CD4-positive, alpha-beta memory T cell (primary cell): ENCODE results near the gene PARP11. TPM values are rescaled to one million over a fixed set of nuclear protein-coding genes. Genes with fewer than 3 reads are reported as not detected.

Experiments used
- CTCF ChIA-PET: fragments of 350-600 bp; sonication (Branson Sonifier 250); formaldehyde crosslinking; loops from one replicate; lab custom pipeline; 2021; ENCODE audit warnings: inconsistent platforms; ENCODE audit not compliant: partially characterized antibody; lab: Charles Lee
- POLR2A ChIA-PET: fragments of 350-600 bp; sonication (Branson Sonifier 250); formaldehyde crosslinking; loops from one replicate; lab custom pipeline; 2021; ENCODE audit not compliant: partially characterized antibody; lab: Charles Lee
- DNase-seq, 5 donors: peaks; one replicate each; pipeline versions ENCODE4 v3.0.0 to v3.0.0-alpha.2; 2020 to 2022; ENCODE audit warnings: mixed read lengths in 1 of 5
- H3K27ac ChIP-seq: one replicate; pipeline ENCODE4 v1.7.0; 2013; ENCODE audit warnings: low read depth, low read length
- H3K27me3 ChIP-seq: 2 replicates; pipeline ENCODE4 v1.7.0; 2013; ENCODE audit warnings: mild to moderate bottlenecking, low read length, moderate library complexity; ENCODE audit not compliant: insufficient read depth
- H3K36me3 ChIP-seq: 2 replicates; pipeline ENCODE4 v1.7.0; 2013; ENCODE audit warnings: mild to moderate bottlenecking, low read length, moderate library complexity; ENCODE audit not compliant: insufficient read depth
- H3K4me1 ChIP-seq: 2 replicates; pipeline ENCODE4 v1.7.0; 2013; ENCODE audit warnings: mild to moderate bottlenecking, low read length, moderate library complexity; ENCODE audit not compliant: insufficient read depth
- H3K4me3 ChIP-seq, 2 donors: one replicate each; pipeline ENCODE4 v1.7.0; 2013; ENCODE audit warnings: low read length in 2 of 2, mild to moderate bottlenecking in 1 of 2
- H3K9me3 ChIP-seq, 2 donors: one replicate each; pipeline ENCODE4 v1.7.0; 2013; ENCODE audit warnings: low read length in 2 of 2, control low read depth in 1 of 2; ENCODE audit not compliant: control insufficient read depth in 1 of 2
- H3K27ac Mint-ChIP-seq, 7 donors: one replicate each; pipeline ENCODE4 v1.8.0; 2020 to 2021; ENCODE audit warnings: mixed read lengths in 7 of 7, mild to moderate bottlenecking in 6 of 7, inconsistent platforms in 3 of 7, moderate library complexity in 3 of 7
- H3K27me3 Mint-ChIP-seq, 2 donors: one replicate each; pipeline ENCODE4 v1.8.0; 2020 to 2021; ENCODE audit warnings: mixed read lengths in 2 of 2
- H3K36me3 Mint-ChIP-seq, 2 donors: one replicate each; pipeline ENCODE4 v1.8.0; 2020 to 2021; ENCODE audit warnings: mixed read lengths in 2 of 2, inconsistent platforms in 1 of 2, mild to moderate bottlenecking in 1 of 2
- H3K4me1 Mint-ChIP-seq, 4 donors: one replicate each; pipeline ENCODE4 v1.8.0; 2020 to 2021; ENCODE audit warnings: mixed read lengths in 4 of 4, mild to moderate bottlenecking in 1 of 4
- H3K4me3 Mint-ChIP-seq, 8 donors: one replicate each; pipeline ENCODE4 v1.8.0; 2020 to 2021; ENCODE audit warnings: mixed read lengths in 8 of 8, mild to moderate bottlenecking in 7 of 8, moderate library complexity in 6 of 8, inconsistent platforms in 3 of 8
- H3K9me3 Mint-ChIP-seq, 8 donors: one replicate each; pipeline ENCODE4 v1.8.0; 2020 to 2021; ENCODE audit warnings: mixed read lengths in 8 of 8, mild to moderate bottlenecking in 5 of 8, inconsistent platforms in 3 of 8, moderate library complexity in 1 of 8
- intact Hi-C: fragments of 100-400 bp; cut with micrococcal nuclease; formaldehyde crosslinking; loops from one replicate; pipeline ENCODE4 v1.15.1; 2023
- polyA plus RNA-seq, 2 donors: library from polyadenylated mRNA; unstranded; fragments of 300-500 nt; fragmentation: Illumina TruSeq; gene quantifications; one replicate each; pipeline ENCODE4 v1.2.3, GENCODE V29; 2021
- total RNA-seq, 2 experiments: library from RNA; stranded (reverse); gene quantifications; one replicate each; pipeline ENCODE4 v1.2.3, GENCODE V29; 2021

PARP11 gene
- total and polyA plus RNA-seq, 4 experiments from 2014 or later = 7.6 to 39.9 (median 22.2) TPM

DNA sequence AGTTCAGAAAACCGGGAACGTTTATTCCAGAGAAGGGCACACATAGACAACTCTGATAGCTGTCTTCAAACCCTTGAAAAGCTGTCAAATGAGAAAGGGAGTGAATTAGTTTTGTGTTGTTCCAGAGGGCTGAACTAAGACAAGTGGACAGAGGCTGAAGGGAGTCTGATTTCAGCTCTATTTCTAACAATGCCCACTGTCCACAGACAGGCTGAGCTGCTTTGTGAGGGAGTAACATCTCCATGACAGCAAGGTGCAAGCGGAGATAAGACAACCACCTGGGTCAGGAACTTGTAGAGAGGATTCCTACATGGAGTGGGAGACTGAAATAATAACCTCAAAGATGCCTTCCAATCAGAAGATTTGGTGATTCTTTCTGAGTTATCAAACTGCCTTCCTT, 25.6 kb upstream of the PARP11 start:
- Histone ChIP-seq H3K4me1 (peaks cover 76% of the 10 kb centered on the region), H3K27ac (peak overlapping the region; percentile 27), H3K36me3 (no peaks in the 10 kb centered on the region), H3K27me3 (no peaks in the 10 kb centered on the region), H3K9me3 (no peaks in the 10 kb centered on the region), H3K4me3 (no peak overlapping the region)
- peaks cover 0 to 43% (median 23%) of the 10 kb centered on the region in 4 donors for H3K4me1 Mint-ChIP-seq
- ChIA-PET POLR2A (interaction anchor here (0.8 to 5.9 kb wide), 11 partner anchors 8 to 373 kb away, joined by 3 to 77 read pairs (median 10); no protein-coding TSS in a partner anchor), CTCF (interaction anchor here (0.8 to 4.8 kb wide), 8 partner anchors 9 to 378 kb away, joined by 3 to 63 read pairs (median 4); no protein-coding TSS in a partner anchor)
- DNase-seq = no peak
- no peaks in the 10 kb centered on the region for H3K27me3 Mint-ChIP-seq
- H3K36me3 Mint-ChIP-seq = no peaks in the 10 kb centered on the region
- H3K9me3 Mint-ChIP-seq = no peaks in the 10 kb centered on the region
- H3K4me3 Mint-ChIP-seq = peak overlapping the region in 3 of 8 donors; percentile 17 to 83 (median 72)
- H3K27ac Mint-ChIP-seq = peak overlapping the region in 5 of 7 donors; percentile 95 to 99 (median 97)
- intact Hi-C loops = no loop called here

- Histone ChIP-seq H3K36me3 (no peaks in the 10 kb centered on the region), H3K4me3 (peak overlapping the region in 1 of 2 donors; percentile 17), H3K27ac (peak overlapping the region; percentile 61), H3K9me3 (no peaks in the 10 kb centered on the region), H3K27me3 (no peaks in the 10 kb centered on the region), H3K4me1 (peaks cover 89% of the 10 kb centered on the region)
- POLR2A ChIA-PET = interaction anchor here (0.8 to 5.9 kb wide), 27 partner anchors 9 to 395 kb away, joined by 3 to 77 read pairs (median 6); partner anchors contain the start of genes CCND2 and PARP11
- Mint-ChIP-seq H3K4me1 (peaks cover 0 to 40% (median 19%) of the 10 kb centered on the region in 4 donors), H3K9me3 (no peaks in the 10 kb centered on the region), H3K36me3 (no peaks in the 10 kb centered on the region), H3K27ac (peak overlapping the region in 5 of 7 donors; percentile 95 to 99 (median 97)), H3K27me3 (no peaks in the 10 kb centered on the region), H3K4me3 (peak overlapping the region; percentile 61 to 88 (median 81))
- CTCF ChIA-PET = interaction anchor here (0.7 to 4.8 kb wide), 20 partner anchors 7 to 379 kb away, joined by 3 to 63 read pairs (median 5); no protein-coding TSS in a partner anchor
- intact Hi-C loops = loop anchor here (1.0 to 2.0 kb wide), 6 partner anchors 8 to 65 kb away; no protein-coding TSS in a partner anchor
- DNase-seq = peak; percentile 47 to 76 (median 70)
Measured at GRCh38 chr12:3897371-3897971, 24.3 kb upstream of the PARP11 start.

DNA sequence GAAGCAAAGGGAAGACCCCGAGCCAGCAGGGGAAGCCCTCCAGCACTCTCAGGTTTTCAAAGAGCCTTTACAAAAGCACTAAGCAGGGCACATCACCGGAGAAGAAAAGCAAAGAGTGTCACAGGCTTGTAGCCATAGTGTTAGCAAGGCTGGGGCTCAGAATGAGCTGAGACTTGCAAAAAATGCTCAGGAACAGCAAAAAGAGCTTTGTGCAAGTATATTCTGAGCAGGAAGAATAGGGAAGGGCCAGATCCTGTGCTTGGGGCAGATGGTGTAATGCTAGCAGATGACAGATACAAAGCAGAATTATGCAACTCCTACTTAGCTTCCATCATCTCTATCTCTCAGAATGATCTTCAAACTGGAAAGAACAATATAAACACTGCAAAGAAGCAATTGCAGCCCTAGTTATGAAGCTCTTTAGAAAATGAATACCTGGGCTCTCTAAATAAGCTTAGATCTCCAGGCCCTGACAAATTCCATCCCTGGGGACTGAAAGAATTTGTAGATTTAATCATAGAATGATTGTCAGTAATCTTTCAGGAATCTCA, 23.7 kb upstream of the PARP11 start:
- Histone ChIP-seq H3K27ac (peak overlapping the region; percentile 61), H3K9me3 (no peaks in the 10 kb centered on the region), H3K27me3 (no peaks in the 10 kb centered on the region), H3K4me1 (peaks cover 95% of the 10 kb centered on the region), H3K4me3 (peak overlapping the region in 1 of 2 donors; percentile 17), H3K36me3 (no peaks in the 10 kb centered on the region)
- Mint-ChIP-seq H3K4me3 (peak overlapping the region; percentile 61 to 88 (median 81)), H3K27me3 (no peaks in the 10 kb centered on the region), H3K27ac (peak overlapping the region in 5 of 7 donors; percentile 95 to 99 (median 97)), H3K4me1 (peaks cover 0 to 40% (median 19%) of the 10 kb centered on the region in 4 donors), H3K36me3 (no peaks in the 10 kb centered on the region), H3K9me3 (no peaks in the 10 kb centered on the region)
- ChIA-PET CTCF (interaction anchor here (0.7 to 4.8 kb wide), 22 partner anchors 8 to 380 kb away, joined by 3 to 63 read pairs (median 4); no protein-coding TSS in a partner anchor), POLR2A (interaction anchor here (0.8 to 5.9 kb wide), 28 partner anchors 10 to 395 kb away, joined by 3 to 77 read pairs (median 6); partner anchors contain the start of genes CCND2 and PARP11)
- intact Hi-C loops = loop anchor here (1.0 to 2.0 kb wide), 6 partner anchors 8 to 65 kb away; no protein-coding TSS in a partner anchor
- no peak for DNase-seq

- Mint-ChIP-seq H3K4me3 (peak overlapping the region in 7 of 8 donors; percentile 72 to 88 (median 83)), H3K36me3 (no peaks in the 10 kb centered on the region), H3K4me1 (peaks cover 0 to 40% (median 19%) of the 10 kb centered on the region in 4 donors), H3K27ac (peak overlapping the region in 5 of 7 donors; percentile 95 to 99 (median 97)), H3K27me3 (no peaks in the 10 kb centered on the region), H3K9me3 (no peaks in the 10 kb centered on the region)
- Histone ChIP-seq H3K4me3 (no peak overlapping the region), H3K4me1 (peaks cover 99% of the 10 kb centered on the region), H3K27ac (peak overlapping the region; percentile 61), H3K27me3 (no peaks in the 10 kb centered on the region), H3K9me3 (no peaks in the 10 kb centered on the region), H3K36me3 (no peaks in the 10 kb centered on the region)
- no peak for DNase-seq
- CTCF ChIA-PET = interaction anchor here (0.8 to 4.8 kb wide), 18 partner anchors 8 to 380 kb away, joined by 3 to 63 read pairs (median 5); no protein-coding TSS in a partner anchor
- intact Hi-C loops = loop anchor here (2.0 kb wide), 3 partner anchors 16 to 52 kb away; no protein-coding TSS in a partner anchor
- POLR2A ChIA-PET = interaction anchor here (0.9 to 5.9 kb wide), 23 partner anchors 10 to 396 kb away, joined by 3 to 77 read pairs (median 9); partner anchors contain the start of genes CCND2 and PARP11
Measured at GRCh38 chr12:3896356-3896755, 23.2 kb upstream of the PARP11 start.

DNA sequence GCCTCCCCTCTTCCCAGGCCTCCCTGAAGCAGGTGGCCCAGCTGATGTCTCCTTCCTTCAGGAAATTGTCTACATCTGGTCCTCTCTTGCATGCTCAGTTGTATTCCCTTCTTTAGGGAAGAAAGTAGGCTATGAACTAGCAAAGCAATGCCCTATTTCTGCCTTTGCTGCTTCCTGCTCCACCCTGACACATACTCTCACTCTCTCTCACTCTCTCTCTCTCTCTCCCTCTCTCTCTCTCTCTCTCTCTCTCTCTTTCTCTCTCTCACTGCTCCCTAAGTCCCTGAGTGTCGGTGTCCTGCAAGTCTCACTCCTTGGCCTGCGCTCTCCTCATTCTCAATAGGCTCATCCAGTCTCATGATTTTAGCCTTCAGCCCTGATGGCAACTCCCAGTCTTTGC, 19.4 kb upstream of the PARP11 start:
- CTCF ChIA-PET = interaction anchor here (0.8 to 14.5 kb wide), 11 partner anchors 10 to 382 kb away, joined by 3 to 458 read pairs (median 6); partner anchors contain the start of gene CCND2
- peak overlapping the region in 1 of 2 donors; percentile 1 for H3K4me3 ChIP-seq
- Mint-ChIP-seq H3K27ac (no peak overlapping the region), H3K4me1 (peaks cover 0 to 18% (median 10%) of the 10 kb centered on the region in 4 donors), H3K9me3 (no peaks in the 10 kb centered on the region), H3K27me3 (no peaks in the 10 kb centered on the region), H3K36me3 (no peaks in the 10 kb centered on the region), H3K4me3 (no peak overlapping the region)
- peak overlapping the region; percentile 11 for H3K27ac ChIP-seq
- H3K9me3 ChIP-seq = no peaks in the 10 kb centered on the region
- POLR2A ChIA-PET = interaction anchor here (0.5 to 5.9 kb wide), 14 partner anchors 10 to 378 kb away, joined by 3 to 59 read pairs (median 3); partner anchors contain the start of gene PARP11
- H3K4me1 ChIP-seq = peaks cover 70% of the 10 kb centered on the region
- H3K27me3 ChIP-seq = no peaks in the 10 kb centered on the region
- no peaks in the 10 kb centered on the region for H3K36me3 ChIP-seq
- intact Hi-C loops = no loop called here
- peak in 4 of 5 donors; percentile 33 to 49 (median 40) for DNase-seq

DNA sequence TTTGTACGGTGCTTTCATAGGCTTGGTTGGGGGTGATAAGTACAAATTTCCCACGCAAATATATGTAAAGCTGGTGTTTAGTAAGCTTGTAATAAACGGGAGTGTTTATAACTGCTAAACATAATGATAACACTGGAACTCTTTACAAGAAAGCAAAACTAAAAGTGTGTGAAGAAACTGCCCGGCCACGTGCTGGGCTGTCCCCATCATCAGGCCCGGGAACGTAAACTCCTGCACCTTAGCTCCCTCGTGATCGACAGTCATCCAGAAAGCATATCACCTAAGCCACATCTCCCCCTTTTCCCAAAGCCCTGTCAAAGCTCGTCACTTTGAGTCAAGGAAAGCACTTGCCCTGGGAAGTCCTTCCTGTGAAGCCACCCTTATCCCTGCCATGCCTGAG, 18.0 kb upstream of the PARP11 start:
- H3K9me3 ChIP-seq = no peaks in the 10 kb centered on the region
- H3K27ac ChIP-seq = no peak overlapping the region
- ChIA-PET CTCF (interaction anchor here (0.9 to 14.5 kb wide), 10 partner anchors 8 to 383 kb away, joined by 3 to 458 read pairs (median 7); partner anchors contain the start of gene CCND2), POLR2A (interaction anchor here (1.0 to 5.9 kb wide), 9 partner anchors 8 to 381 kb away, joined by 3 to 59 read pairs (median 5); partner anchors contain the start of gene PARP11)
- no peak overlapping the region for H3K4me3 ChIP-seq
- H3K27me3 ChIP-seq = no peaks in the 10 kb centered on the region
- Mint-ChIP-seq H3K4me1 (peaks cover 6 to 16% (median 8%) of the 10 kb centered on the region in 4 donors), H3K36me3 (no peaks in the 10 kb centered on the region), H3K4me3 (no peak overlapping the region), H3K27me3 (no peaks in the 10 kb centered on the region), H3K9me3 (no peaks in the 10 kb centered on the region), H3K27ac (peak overlapping the region in 1 of 7 donors; percentile 77)
- H3K4me1 ChIP-seq = peaks cover 56% of the 10 kb centered on the region
- intact Hi-C loops = no loop called here
- DNase-seq = no peak
- no peaks in the 10 kb centered on the region for H3K36me3 ChIP-seq
